HepG2 (cell line): ENCODE measurements around the gene PRR12. TPM values are rescaled to one million over a fixed set of nuclear protein-coding genes. Genes with fewer than 3 reads are reported as not detected.

Experiments
- ATAC-seq: fragments of 200-7000 bp; cut with Tn5 transposase; 3 replicates; pipeline ENCODE4 v1.9.1; 2020; ENCODE audit warnings: mild to moderate bottlenecking, moderate library complexity
- BruUV-seq: library from RNA; stranded (reverse); fragments of 400-500 nt; replicated peaks from 2 replicates; lab custom pipeline; 2021; lab: Mats Ljungman, UMichigan
- CTCF ChIA-PET: fragments of 300-600 bp; formaldehyde crosslinking; extraction: SDS; loops from one replicate; lab custom pipeline; 2021; ENCODE audit warnings: low total read pairs, inconsistent platforms, low intra/inter-chr PET ratio; lab: Yijun Ruan, JAX
- POLR2A ChIA-PET: fragments of 350-600 bp; sonication (Branson Sonifier 250); formaldehyde crosslinking; loops from one replicate; lab custom pipeline; 2020; ENCODE audit warnings: antibody characterized with exemption, inconsistent platforms; lab: Yijun Ruan, JAX
- DNase-seq: peaks from one replicate; pipeline ENCODE4 v3.0.0-alpha.2; 2015; ENCODE audit warnings: low spot score
- FAIRE-seq: peaks from 3 replicates; lab custom pipeline; 2011; peaks lifted over from hg19 to GRCh38; lab: Jason Lieb, UNC
- H2AFZ ChIP-seq: one replicate; pipeline ENCODE4 v1.6.1; 2011; ENCODE audit warnings: low read length, inconsistent platforms
- H3K27ac ChIP-seq: fragments of 300-600 bp; 3 replicates; pipeline ENCODE4 v1.8.0; 2011; ENCODE audit warnings: mixed run types, mild to moderate bottlenecking, mixed read lengths, low read length, inconsistent platforms; ENCODE audit not compliant: insufficient read depth; ENCODE audit errors: extremely low read length
- H3K27me3 ChIP-seq, 2 experiments: fragments of 200-600 bp in 1 of 2; 2 replicates in 1 of 2; 3 replicates in 1 of 2; pipeline versions ENCODE4 v1.6.0 to v1.8.0; 2011; ENCODE audit warnings: low read length in 2 of 2, mild to moderate bottlenecking in 2 of 2, moderate library complexity in 2 of 2, inconsistent platforms in 1 of 2; ENCODE audit not compliant: insufficient read depth in 2 of 2, control insufficient read depth in 1 of 2
- H3K36me3 ChIP-seq, 2 experiments: fragments of 200-600 bp in 1 of 2; replicated peaks in 1 of 2; 2 replicates in 1 of 2; 3 replicates in 1 of 2; pipeline versions ENCODE4 v1.5.1 to v1.8.0; 2011; ENCODE audit warnings: low read length in 2 of 2, inconsistent platforms in 1 of 2; ENCODE audit not compliant: insufficient read depth in 2 of 2, control insufficient read depth in 1 of 2
- H3K4me1 ChIP-seq: 2 replicates; pipeline ENCODE4 v1.5.1; 2012; ENCODE audit warnings: low read length, inconsistent platforms; ENCODE audit not compliant: insufficient read depth
- H3K4me2 ChIP-seq: 2 replicates; pipeline ENCODE4 v1.6.0; 2011; ENCODE audit warnings: low read depth, low read length, inconsistent platforms
- H3K4me3 ChIP-seq, 3 experiments: fragments of 200-600 bp in 1 of 3; sonication (generic), shearing (Covaris generic) in 1 of 3; replicated peaks in 1 of 3; 2 replicates each; pipeline ENCODE4 v1.5.1; 2011 to 2016; ENCODE audit warnings: low read length in 3 of 3, inconsistent platforms in 2 of 3, low read depth in 2 of 3, mild to moderate bottlenecking in 2 of 3, control low read depth in 1 of 3, mixed read lengths in 1 of 3; ENCODE audit not compliant: insufficient read depth in 1 of 3
- H3K79me2 ChIP-seq: one replicate; pipeline ENCODE4 v1.6.1; 2011; ENCODE audit warnings: low read length, inconsistent platforms; ENCODE audit not compliant: insufficient read depth
- H3K9ac ChIP-seq: 2 replicates; pipeline ENCODE4 v1.6.0; 2011; ENCODE audit warnings: mild to moderate bottlenecking, low read depth, low read length, inconsistent platforms; ENCODE audit not compliant: insufficient read depth
- H3K9me3 ChIP-seq: 2 replicates; pipeline ENCODE4 v1.5.1; 2012; ENCODE audit warnings: mild to moderate bottlenecking, low read length
- H4K20me1 ChIP-seq: 2 replicates; pipeline ENCODE4 v1.6.0; 2011; ENCODE audit warnings: inconsistent platforms, mild to moderate bottlenecking, low read length, moderate library complexity; ENCODE audit not compliant: insufficient read depth
- AGO1 ChIP-seq: fragments of 200-400 bp; formaldehyde crosslinking; IDR thresholded peaks from 2 replicates; pipeline ENCODE4 v1.6.1; 2017; ENCODE audit warnings: mild to moderate bottlenecking, low read depth, low read length, moderate library complexity; ENCODE audit not compliant: poor library complexity, severe bottlenecking
- AGO2 ChIP-seq: fragments of 200-400 bp; formaldehyde crosslinking; optimal IDR thresholded peaks from 2 replicates; pipeline ENCODE3; 2017; ENCODE audit warnings: mild to moderate bottlenecking, low read depth, low read length, moderate library complexity
- CTCF ChIP-seq: sonication (generic); formaldehyde crosslinking; IDR thresholded peaks from 2 replicates; pipeline ENCODE4 v1.5.0; 2020; ENCODE audit warnings: mild to moderate bottlenecking, missing genetic modification reagents, moderate library complexity
- NCOR1 ChIP-seq: fragments of 200-600 bp; sonication (generic); IDR thresholded peaks from 2 replicates; pipeline ENCODE4 v1.7.0; 2017; ENCODE audit warnings: antibody characterized with exemption, low read length, borderline replicate concordance
- SUZ12 ChIP-seq: fragments of 150-350 bp; IDR thresholded peaks from 2 replicates; pipeline ENCODE4 v1.6.1; 2014; ENCODE audit warnings: low read depth, low read length
- TARDBP ChIP-seq: sonication (generic); formaldehyde crosslinking; IDR thresholded peaks from 2 replicates; pipeline ENCODE4 v1.8.0; 2022; ENCODE audit warnings: mild to moderate bottlenecking, missing genetic modification reagents
- ZNF629 ChIP-seq: sonication (generic); formaldehyde crosslinking; conservative IDR thresholded peaks from 2 replicates; pipeline ENCODE4 v1.5.0; 2020; ENCODE audit warnings: missing genetic modification reagents
- WGBS: methylation state at CpG from one replicate; pipeline ENCODE4 v1.1.6; 2017; ENCODE audit warnings: low lambda C conversion rate; 5-methylcytosine and 5-hydroxymethylcytosine counted together
- in situ Hi-C: cut with HindIII; loops from 2 replicates; pipeline ENCODE4 v1.10.0; 2017; ENCODE audit warnings: low pct_unique_long_range_greater_than_20kb; ENCODE audit not compliant: extremely low pct_ligation_motif_present
- intact Hi-C: fragments of 100-400 bp; cut with micrococcal nuclease; formaldehyde crosslinking; loops from one replicate; pipeline ENCODE4 v1.10.0; 2022; ENCODE audit not compliant: unreplicated experiment
- polyA plus RNA-seq, 8 experiments: library from polyadenylated mRNA; depleted of rRNA in 3 of 8; stranded (reverse) in 7 of 8; unstranded in 1 of 8; fragments of >200 nt; fragmentation: Illumina TruSeq in 4 of 8; extraction: Trizol in 4 of 8; gene quantifications; 2 replicates each; pipeline versions ENCODE4 v1.2.1 to v1.2.3, GENCODE V29; 2011 to 2016; ENCODE audit warnings: low read depth in 4 of 8, missing spikeins in 1 of 8, mixed read lengths in 1 of 8; ENCODE audit not compliant: insufficient read depth in 1 of 8
- total RNA-seq, 5 experiments: library from RNA; depleted of rRNA; stranded (reverse); fragments of >200 nt; fragmentation: Illumina TruSeq; extraction: Trizol; gene quantifications; 2 replicates each; pipeline ENCODE4 v1.2.3, GENCODE V29; 2016; ENCODE audit warnings: low read depth in 1 of 5

Gene PRR12
- total and polyA plus RNA-seq, 2 of the 13 experiments (the other 11 are each of a cell fraction or from before 2014, with no cell fraction given): 0.62 to 1.5 TPM

- H2AFZ ChIP-seq: no peak overlapping the region
- no peaks in the 10 kb centered on the region for H3K9me3 ChIP-seq
- H3K27me3 ChIP-seq: no peaks in the 10 kb centered on the region
- H3K4me1 ChIP-seq: peaks cover 38% of the 10 kb centered on the region
- ChIA-PET POLR2A (no interaction called here), CTCF (no interaction called here)
- ATAC-seq (no peak), DNase-seq (no peak), FAIRE-seq (no peak)
- no peaks in the 10 kb centered on the region for H3K79me2 ChIP-seq
- no peak overlapping the region for H3K4me3 ChIP-seq
- in situ Hi-C loops (no loop called here), intact Hi-C loops (no loop called here)
- whole genome bisulfite sequencing: over 99% methylated on average over 39 of the region's 66 CpGs
- peaks cover 18 to 46% of the 10 kb centered on the region in 2 experiments for H3K36me3 ChIP-seq
- H3K9ac ChIP-seq: no peak overlapping the region
- H4K20me1 ChIP-seq: no peaks in the 10 kb centered on the region
- no peak overlapping the region for H3K27ac ChIP-seq
- TF ChIP-seq AGO1 (peak; percentile 54), NCOR1 (no peak), ZNF629 (CRISPR knock-in tag) (peak; percentile 88), TARDBP (CRISPR knock-in tag) (no peak), AGO2 (peak; percentile 72)
- no peak overlapping the region for H3K4me2 ChIP-seq
- BruUV-seq: no TSS peak
Measured at GRCh38 chr19:49556412-49557398, 34.3 kb upstream of the PRR12 start.

- BruUV-seq: no TSS peak
- CTCF ChIA-PET: no interaction called here
Measured at GRCh38 chr19:49557641-49558325, 33.2 kb upstream of the PRR12 start.

More at GRCh38 chr19:49557641-49558325, 33.2 kb upstream of the PRR12 start:
- POLR2A ChIA-PET: no interaction called here
- in situ Hi-C loops: no loop called here
- Histone ChIP-seq H3K79me2 (no peaks in the 10 kb centered on the region), H3K4me2 (no peak overlapping the region), H4K20me1 (no peaks in the 10 kb centered on the region), H3K4me3 (no peak overlapping the region), H3K4me1 (peaks cover 38% of the 10 kb centered on the region), H3K27me3 (no peaks in the 10 kb centered on the region), H3K9me3 (no peaks in the 10 kb centered on the region), H2AFZ (no peak overlapping the region), H3K36me3 (peaks cover 18 to 46% of the 10 kb centered on the region in 2 experiments), H3K9ac (no peak overlapping the region), H3K27ac (no peak overlapping the region)
- ATAC-seq (no peak), DNase-seq (no peak), FAIRE-seq (no peak)
- intact Hi-C loops: no loop called here
- WGBS: 96% methylated on average over 14 of the region's 18 CpGs
- TF ChIP-seq SUZ12: no peak
- TF ChIP-seq CTCF (CRISPR knock-in tag): no peak
- TF ChIP-seq ZNF629 (CRISPR knock-in tag): peak; percentile 83
